Liver (tissue), 9 donors: Measurements from ENCODE around the gene ARHGAP12. TPM values are rescaled to one million over a fixed set of nuclear protein-coding genes. Genes with fewer than 3 reads are reported as not detected.

Experiments used
- DNase-seq: peaks from one replicate; pipeline ENCODE4 v3.0.0-alpha.2; 2017; ENCODE audit warnings: low spot score
- H3K27ac ChIP-seq, 2 donors: one replicate each; pipeline ENCODE4 v1.7.0; 2013; ENCODE audit warnings: inconsistent platforms in 2 of 2, low read length in 2 of 2, control low read depth in 1 of 2, low read depth in 1 of 2, mild to moderate bottlenecking in 1 of 2
- H3K27me3 ChIP-seq, 4 donors: one replicate each; pipeline versions ENCODE4 v1.6.1 to v1.7.0; 2013; ENCODE audit warnings: low read length in 3 of 4, inconsistent platforms in 1 of 4, mild to moderate bottlenecking in 1 of 4, moderate library complexity in 1 of 4; ENCODE audit not compliant: control insufficient read depth in 4 of 4, insufficient read depth in 4 of 4
- H3K36me3 ChIP-seq, 4 donors: one replicate each; pipeline versions ENCODE4 v1.6.1 to v1.7.0; 2013; ENCODE audit warnings: low read length in 3 of 4, mild to moderate bottlenecking in 3 of 4, low read depth in 1 of 4, moderate library complexity in 1 of 4; ENCODE audit not compliant: control insufficient read depth in 4 of 4, insufficient read depth in 3 of 4
- H3K4me1 ChIP-seq, 4 donors: one replicate each; pipeline versions ENCODE4 v1.6.1 to v1.7.0; 2013; ENCODE audit warnings: low read length in 3 of 4, mild to moderate bottlenecking in 3 of 4, moderate library complexity in 1 of 4; ENCODE audit not compliant: control insufficient read depth in 4 of 4, insufficient read depth in 4 of 4
- H3K4me3 ChIP-seq, 3 donors: one replicate each; pipeline versions ENCODE4 v1.6.1 to v1.7.0; 2013; ENCODE audit warnings: low read length in 3 of 3, control low read depth in 1 of 3, low read depth in 1 of 3, mild to moderate bottlenecking in 1 of 3
- H3K9ac ChIP-seq, 2 donors: one replicate each; pipeline ENCODE4 v1.7.0; 2013; ENCODE audit warnings: low read length in 2 of 2, mild to moderate bottlenecking in 2 of 2, moderate library complexity in 2 of 2, control low read depth in 1 of 2, low read depth in 1 of 2
- H3K9me3 ChIP-seq, 4 donors: one replicate each; pipeline versions ENCODE4 v1.6.1 to v1.7.0; 2013; ENCODE audit warnings: low read length in 3 of 4; ENCODE audit not compliant: control insufficient read depth in 4 of 4
- ATF3 ChIP-seq: IDR thresholded peaks from 2 replicates; pipeline ENCODE4 v1.6.1; 2016; ENCODE audit warnings: antibody characterized with exemption
- CTCF ChIP-seq: fragments of 150-350 bp; IDR thresholded peaks from 2 replicates; pipeline ENCODE4 v1.5.1; 2017; ENCODE audit warnings: improper control_type of control experiment, low read depth, low read length; ENCODE audit not compliant: missing input control
- EGR1 ChIP-seq, 2 donors: IDR thresholded peaks; 2 replicates each; pipeline ENCODE4 v1.6.1; 2016 to 2018; ENCODE audit warnings: antibody characterized with exemption in 2 of 2, low read depth in 2 of 2
- FOXA1 ChIP-seq: IDR thresholded peaks from 2 replicates; pipeline ENCODE4 v1.6.1; 2016; ENCODE audit warnings: antibody characterized with exemption
- FOXA2 ChIP-seq: IDR thresholded peaks from 2 replicates; pipeline ENCODE4 v1.6.1; 2016; ENCODE audit warnings: antibody characterized with exemption
- GABPA ChIP-seq, 2 donors: IDR thresholded peaks in 1 of 2; conservative IDR thresholded peaks in 1 of 2; 2 replicates each; pipeline ENCODE4 v1.6.1; 2016; ENCODE audit warnings: antibody characterized with exemption in 2 of 2, mild to moderate bottlenecking in 1 of 2, moderate library complexity in 1 of 2
- HNF4G ChIP-seq: IDR thresholded peaks from 2 replicates; pipeline ENCODE4 v1.6.1; 2016; ENCODE audit warnings: antibody characterized with exemption
- JUND ChIP-seq, 2 donors: IDR thresholded peaks; 2 replicates each; pipeline ENCODE4 v1.6.1; 2016; ENCODE audit warnings: antibody characterized with exemption in 2 of 2
- MAX ChIP-seq: IDR thresholded peaks from 2 replicates; pipeline ENCODE4 v1.6.1; 2016; ENCODE audit warnings: antibody characterized with exemption
- NR2F2 ChIP-seq: IDR thresholded peaks from 2 replicates; pipeline ENCODE4 v1.6.1; 2016; ENCODE audit warnings: antibody characterized with exemption
- RAD21 ChIP-seq, 2 donors: IDR thresholded peaks; 2 replicates each; pipeline ENCODE4 v1.6.1; 2016; ENCODE audit warnings: antibody characterized with exemption in 2 of 2, mild to moderate bottlenecking in 2 of 2
- REST ChIP-seq: IDR thresholded peaks from 2 replicates; pipeline ENCODE4 v1.6.1; 2016; ENCODE audit warnings: antibody characterized with exemption, mild to moderate bottlenecking
- RXRA ChIP-seq, 2 donors: IDR thresholded peaks; 2 replicates each; pipeline ENCODE4 v1.6.1; 2017 to 2018; ENCODE audit warnings: antibody characterized with exemption in 2 of 2, mild to moderate bottlenecking in 1 of 2
- TAF1 ChIP-seq: conservative IDR thresholded peaks from 2 replicates; pipeline ENCODE4 v1.6.1; 2016; ENCODE audit warnings: antibody characterized with exemption, mild to moderate bottlenecking
- YY1 ChIP-seq: IDR thresholded peaks from 2 replicates; pipeline ENCODE4 v1.6.1; 2016; ENCODE audit warnings: antibody characterized with exemption, mild to moderate bottlenecking
- ZBTB33 ChIP-seq: IDR thresholded peaks from 2 replicates; pipeline ENCODE4 v1.6.1; 2016; ENCODE audit warnings: antibody characterized with exemption
- WGBS: extraction: QIAGEN DNeasy Blood & Tissue Kit; methylation state at CpG from one replicate; pipeline ENCODE4 v1.1.7; 2013; 5-methylcytosine and 5-hydroxymethylcytosine counted together
- polyA plus RNA-seq, 2 donors: library from polyadenylated mRNA; stranded (reverse) in 1 of 2; unstranded in 1 of 2; fragments of 200-250 nt in 1 of 2; fragments of >200 nt in 1 of 2; fragmentation: Nextera tagmentation in 1 of 2; extraction: Ambion mirVana in 1 of 2; gene quantifications; one replicate each; pipeline versions ENCODE4 v1.2.1 to v1.2.3, GENCODE V29; 2013 to 2015
- total RNA-seq, 2 donors: library from RNA; depleted of rRNA; stranded (reverse); fragments of >200 nt; gene quantifications; one replicate each; pipeline ENCODE4 v1.2.3, GENCODE V29; 2014
- donor health status: healthy.
- donor health status: healthy.
- donor health status: healthy.
- donor health status: healthy.
- donor health status: healthy.

The ARHGAP12 gene
- total and polyA plus RNA-seq, 4 donors = 7.0 to 29.1 (median 12.3) TPM

GRCh38 chr10:31937371-31937770, 8.7 kb upstream of the ARHGAP12 start:
- Histone ChIP-seq H3K27me3 (no peaks in the 10 kb centered on the region), H3K27ac (no peak overlapping the region), H3K9ac (no peak overlapping the region), H3K4me3 (no peak overlapping the region), H3K9me3 (no peaks in the 10 kb centered on the region), H3K36me3 (no peaks in the 10 kb centered on the region), H3K4me1 (peaks cover 10 to 22% (median 15%) of the 10 kb centered on the region in 4 donors)
- no peak for DNase-seq
- 91% methylated on average over 9 of the region's 9 CpGs for WGBS
- TF ChIP-seq FOXA2 (no peak), MAX (no peak), JUND (IDR thresholded peaks at IDR 0.05) (no peak), ZBTB33 (no peak), EGR1 (IDR thresholded peaks at IDR 0.05; ENCODE audit: low read depth in 2 of 2) (no peak)

GRCh38 chr10:31936933-31937332, 8.3 kb upstream of the ARHGAP12 start:
- H3K9ac ChIP-seq = no peak overlapping the region
- H3K27me3 ChIP-seq = no peaks in the 10 kb centered on the region
- TF ChIP-seq FOXA2 (no peak), ATF3 (no peak), NR2F2 (no peak), HNF4G (no peak), JUND (IDR thresholded peaks at IDR 0.05) (no peak), RXRA (IDR thresholded peaks at IDR 0.05) (no peak), TAF1 (no peak), REST (no peak), CTCF (no peak), MAX (no peak), ZBTB33 (no peak), FOXA1 (no peak), YY1 (no peak), RAD21 (IDR thresholded peaks at IDR 0.05) (no peak), GABPA (IDR thresholded peaks at IDR 0.05 in 1 of 2, conservative IDR thresholded peaks at IDR 0.05 in 1 of 2) (no peak)
- no peak overlapping the region for H3K27ac ChIP-seq
- 68% methylated on average over 5 of the region's 5 CpGs for WGBS
- peaks cover 7 to 18% (median 14%) of the 10 kb centered on the region in 4 donors for H3K4me1 ChIP-seq
- H3K4me3 ChIP-seq = no peak overlapping the region
- DNase-seq = no peak
- H3K36me3 ChIP-seq = no peaks in the 10 kb centered on the region
- no peaks in the 10 kb centered on the region for H3K9me3 ChIP-seq
